Measurements from ENCODE around the gene PRKCB. TPM values are rescaled to one million over a fixed set of nuclear protein-coding genes. Genes with fewer than 3 reads are reported as not detected.

Gene PRKCB
- total and polyA plus RNA-seq, 2 of the 8 experiments (the other 6 are each of a cell fraction or from before 2014, with no cell fraction given), result 7.1 to 12.1 TPM

DNA sequence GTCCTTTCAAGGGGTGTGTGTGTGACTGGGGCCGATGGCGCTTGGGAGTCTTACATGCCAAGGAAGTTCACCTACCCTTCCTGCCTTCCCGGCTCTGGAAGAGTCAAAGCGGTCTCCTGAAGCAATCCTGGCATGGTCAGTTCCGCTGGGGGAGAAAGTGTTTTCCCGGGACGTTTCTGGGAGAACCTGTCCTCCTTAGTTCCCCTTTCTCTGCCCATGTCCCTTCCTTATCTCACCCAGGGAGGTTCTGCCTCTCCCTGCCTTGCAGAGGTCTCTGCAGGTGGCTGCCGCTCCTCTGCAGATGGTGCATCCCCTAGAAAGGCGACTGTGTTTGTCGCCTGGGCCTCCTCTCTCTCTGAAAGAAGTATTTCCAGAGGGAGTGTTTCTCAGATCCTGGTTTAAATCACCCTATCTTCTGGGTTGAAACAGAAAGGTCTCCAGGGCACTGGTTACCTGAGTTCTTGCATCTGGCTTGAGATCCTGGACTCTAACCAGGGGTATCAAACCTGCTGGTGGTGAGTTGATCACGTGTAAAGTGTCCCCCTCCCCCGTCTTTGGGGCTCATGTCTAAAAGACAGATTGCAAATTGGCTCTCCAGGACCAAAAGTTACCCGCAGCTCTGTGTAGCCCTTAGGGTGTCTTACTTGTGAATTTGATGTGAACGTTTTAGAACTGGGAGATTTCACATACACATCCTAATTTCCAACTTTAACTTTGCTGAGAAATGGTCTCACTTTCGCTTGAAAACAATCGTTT is 1.9 kb downstream of the PRKCB start (continued):
- no peak for TF ChIP-seq GTF2F1 (IDR thresholded peaks at IDR 0.05; ENCODE audit: borderline replicate concordance, low read depth, low read length)
- no peak for TF ChIP-seq TAF7 (optimal IDR thresholded peaks at IDR 0.05; ENCODE audit: borderline replicate concordance, low read depth, low read length)
- no peak for TF ChIP-seq SP4 (IDR thresholded peaks at IDR 0.05; ENCODE audit: low read length)
- TF ChIP-seq, protein P1, sequence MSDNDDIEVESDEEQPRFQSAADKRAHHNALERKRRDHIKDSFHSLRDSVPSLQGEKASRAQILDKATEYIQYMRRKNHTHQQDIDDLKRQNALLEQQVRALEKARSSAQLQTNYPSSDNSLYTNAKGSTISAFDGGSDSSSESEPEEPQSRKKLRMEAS (IDR thresholded peaks at IDR 0.05), result no peak
